Transverse colon (tissue), 4 donors: ENCODE data around the gene SLAMF1. TPM values are rescaled to one million over a fixed set of nuclear protein-coding genes. Genes with fewer than 3 reads are reported as not detected.
"Not testable (repeated sequence)": the region's sequence is repeated elsewhere in the genome, so short reads cannot be mapped to it uniquely, and the experiment has no call there.

Experiments
- DNase-seq: peaks from one replicate; pipeline ENCODE4 v3.0.0-alpha.2; 2019
- H3K27ac ChIP-seq, 4 donors: fragments of 200-600 bp; sonication (generic); 2 replicates each; pipeline ENCODE4 v1.5.1; 2016 to 2018; ENCODE audit warnings: inconsistent platforms in 4 of 4
- H3K27me3 ChIP-seq: fragments of 200-600 bp; sonication (generic); 2 replicates; pipeline ENCODE4 v1.5.1; 2017; ENCODE audit warnings: inconsistent platforms
- H3K36me3 ChIP-seq, 4 donors: fragments of 200-600 bp; sonication (generic); 2 replicates each; pipeline ENCODE4 v1.5.1; 2017 to 2019; ENCODE audit warnings: inconsistent platforms in 4 of 4
- H3K4me1 ChIP-seq, 4 donors: fragments of 200-600 bp; sonication (generic); 2 replicates each; pipeline ENCODE4 v1.5.1; 2017 to 2020; ENCODE audit warnings: inconsistent platforms in 4 of 4
- H3K4me3 ChIP-seq, 4 donors: fragments of 200-600 bp; sonication (generic); 1 replicate in 1 of 4; 2 replicates in 3 of 4; pipeline versions ENCODE4 v1.5.1 to v1.6.1; 2017 to 2019; ENCODE audit warnings: inconsistent platforms in 4 of 4
- H3K9me3 ChIP-seq, 2 donors: fragments of 200-600 bp; sonication (generic); 2 replicates each; pipeline ENCODE4 v1.5.1; 2017 to 2019; ENCODE audit warnings: inconsistent platforms in 2 of 2
- EP300 ChIP-seq: sonication (generic); formaldehyde crosslinking; IDR thresholded peaks from one replicate; pipeline ENCODE4 v1.6.1; 2017; ENCODE audit warnings: antibody characterized with exemption, low read depth
- POLR2A ChIP-seq: fragments of 450-650 bp; IDR thresholded peaks from one replicate; pipeline ENCODE4 v1.6.1; 2016; ENCODE audit warnings: antibody characterized with exemption, mild to moderate bottlenecking, moderate library complexity
- POLR2AphosphoS5 ChIP-seq, 3 donors: sonication (generic); formaldehyde crosslinking; IDR thresholded peaks; one replicate each; pipeline ENCODE4 v1.6.1; 2016; ENCODE audit warnings: antibody characterized with exemption in 3 of 3
- WGBS, 2 donors: methylation state at CpG; one replicate each; pipeline ENCODE4 v1.1.5; 2018; ENCODE audit warnings: low coverage in 1 of 2; 5-methylcytosine and 5-hydroxymethylcytosine counted together
- in situ Hi-C, 4 donors: fragments of 200-750 bp; cut with MboI; loops; one replicate each; pipeline versions ENCODE4 v1.15.0 to v1.15.1; 2017; ENCODE audit warnings: low sequenced_read_pairs in 3 of 4, low pct_ligation_motif_present in 1 of 4, low pct_unique_long_range_greater_than_20kb in 1 of 4
- intact Hi-C: fragments of 100-400 bp; cut with DNase I; formaldehyde crosslinking; loops from one replicate; pipeline ENCODE4 v1.15.1; 2023; ENCODE audit warnings: low total_unique reads
- total RNA-seq, 4 donors: library from RNA; depleted of rRNA; stranded (reverse); fragments of >200 nt; gene quantifications; one replicate each; pipeline ENCODE4 v1.1.0, GENCODE V29; 2016
- TF ChIP-seq, protein P1 (sequence below), 5 experiments: fragments of 200-600 bp in 3 of 5; fragments of 450-650 bp in 2 of 5; sonication (generic) in 3 of 5; IDR thresholded peaks; 1 replicate in 2 of 5; 2 replicates in 3 of 5; pipeline ENCODE4 v1.5.1; 2016 to 2017; ENCODE audit warnings: antibody characterized with exemption in 5 of 5, inconsistent platforms in 3 of 5, mild to moderate bottlenecking in 2 of 5, moderate library complexity in 1 of 5

Gene SLAMF1
- total RNA-seq, 4 donors from 2014 or later = 1.1 to 3.3 (median 3.2) TPM; not detected in 1

GRCh38 chr1:160588468-160588867 is 58.4 kb downstream of the SLAMF1 start:
- TF ChIP-seq, protein P1, sequence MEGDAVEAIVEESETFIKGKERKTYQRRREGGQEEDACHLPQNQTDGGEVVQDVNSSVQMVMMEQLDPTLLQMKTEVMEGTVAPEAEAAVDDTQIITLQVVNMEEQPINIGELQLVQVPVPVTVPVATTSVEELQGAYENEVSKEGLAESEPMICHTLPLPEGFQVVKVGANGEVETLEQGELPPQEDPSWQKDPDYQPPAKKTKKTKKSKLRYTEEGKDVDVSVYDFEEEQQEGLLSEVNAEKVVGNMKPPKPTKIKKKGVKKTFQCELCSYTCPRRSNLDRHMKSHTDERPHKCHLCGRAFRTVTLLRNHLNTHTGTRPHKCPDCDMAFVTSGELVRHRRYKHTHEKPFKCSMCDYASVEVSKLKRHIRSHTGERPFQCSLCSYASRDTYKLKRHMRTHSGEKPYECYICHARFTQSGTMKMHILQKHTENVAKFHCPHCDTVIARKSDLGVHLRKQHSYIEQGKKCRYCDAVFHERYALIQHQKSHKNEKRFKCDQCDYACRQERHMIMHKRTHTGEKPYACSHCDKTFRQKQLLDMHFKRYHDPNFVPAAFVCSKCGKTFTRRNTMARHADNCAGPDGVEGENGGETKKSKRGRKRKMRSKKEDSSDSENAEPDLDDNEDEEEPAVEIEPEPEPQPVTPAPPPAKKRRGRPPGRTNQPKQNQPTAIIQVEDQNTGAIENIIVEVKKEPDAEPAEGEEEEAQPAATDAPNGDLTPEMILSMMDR (IDR thresholded peaks at IDR 0.05) = no peak
- TF ChIP-seq POLR2A (no peak), EP300 (no peak), POLR2AphosphoS5 (IDR thresholded peaks at IDR 0.05) (no peak)
- H3K27me3 ChIP-seq = no peaks in the 10 kb centered on the region

DNA sequence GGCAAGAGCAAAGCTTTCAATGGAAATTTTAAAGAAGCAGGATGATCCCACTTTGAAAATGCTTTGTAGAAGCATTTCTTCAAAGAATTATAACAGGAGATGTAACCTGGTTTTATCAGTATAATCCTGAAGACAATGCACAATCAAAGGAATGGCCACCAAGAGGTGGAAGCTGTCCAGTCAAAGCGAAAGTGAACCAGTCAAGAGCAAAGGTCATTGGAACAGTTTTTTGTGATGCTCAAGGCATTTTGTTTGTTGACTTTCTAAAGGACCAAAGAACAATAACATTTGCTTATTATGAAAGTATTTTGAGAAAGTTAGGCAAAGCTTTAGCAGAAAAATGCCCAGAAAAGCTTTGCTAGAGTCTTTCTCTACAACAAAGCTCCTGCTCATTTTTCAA is 62.1 kb downstream of the SLAMF1 start:
- DNase-seq = no peak
- H3K4me1 ChIP-seq = peaks cover 0 to 11% (median 0%) of the 10 kb centered on the region in 4 donors
- no peaks in the 10 kb centered on the region for H3K27me3 ChIP-seq
- H3K4me3 ChIP-seq = no peak overlapping the region
- no peaks in the 10 kb centered on the region for H3K9me3 ChIP-seq
- in situ Hi-C loops = no loop called here
- H3K36me3 ChIP-seq = no peaks in the 10 kb centered on the region
- TF ChIP-seq POLR2A = no peak
- no peak for TF ChIP-seq EP300
- no peak for TF ChIP-seq POLR2AphosphoS5 (IDR thresholded peaks at IDR 0.05)
- TF ChIP-seq, protein P1 (IDR thresholded peaks at IDR 0.05) = no peak
- intact Hi-C loops = no loop called here
- H3K27ac ChIP-seq = no peak overlapping the region
- WGBS, 2 donors = 45 to 67% methylated on average over 1 of the region's 1 CpG

More at GRCh38 chr1:160588468-160588867, 58.4 kb downstream of the SLAMF1 start:
- in situ Hi-C loops = no loop called here
- no peak for DNase-seq
- H3K27ac ChIP-seq = no peak overlapping the region
- no peak overlapping the region for H3K4me3 ChIP-seq
- H3K9me3 ChIP-seq = no peaks in the 10 kb centered on the region
- WGBS, 2 donors = 75 to 82% methylated on average over 6 of the region's 6 CpGs
- intact Hi-C loops = no loop called here
- H3K36me3 ChIP-seq = no peaks in the 10 kb centered on the region
- no peaks in the 10 kb centered on the region for H3K4me1 ChIP-seq

GRCh38 chr1:160582976-160583375 is 63.9 kb downstream of the SLAMF1 start:
- intact Hi-C loops, H3K4me3 ChIP-seq, DNase-seq, in situ Hi-C loops, H3K27ac ChIP-seq, H3K9me3 ChIP-seq, H3K36me3 ChIP-seq, H3K27me3 ChIP-seq: not testable (repeated sequence)
- 92 to 94% methylated on average over 2 of the region's 2 CpGs for WGBS, 2 donors
- H3K4me1 ChIP-seq = peaks cover 0 to 11% (median 0%) of the 10 kb centered on the region in 4 donors

- H3K9me3 ChIP-seq = no peaks in the 10 kb centered on the region
- intact Hi-C loops = no loop called here
- in situ Hi-C loops = no loop called here
- H3K27ac ChIP-seq = peak overlapping the region; percentile 14 to 58 (median 40)
- no peak overlapping the region for H3K4me3 ChIP-seq
- peaks cover 0 to 11% (median 0%) of the 10 kb centered on the region in 4 donors for H3K4me1 ChIP-seq
- H3K27me3 ChIP-seq = no peaks in the 10 kb centered on the region
- no peak for DNase-seq
- TF ChIP-seq, protein P1 (IDR thresholded peaks at IDR 0.05) = no peak
- no peak for TF ChIP-seq EP300
- no peak for TF ChIP-seq POLR2AphosphoS5 (IDR thresholded peaks at IDR 0.05)
- H3K36me3 ChIP-seq = no peaks in the 10 kb centered on the region
- WGBS, 2 donors = 37 to 44% methylated on average over 2 of the region's 2 CpGs
Measured at GRCh38 chr1:160581961-160582360, 64.9 kb downstream of the SLAMF1 start.

DNA sequence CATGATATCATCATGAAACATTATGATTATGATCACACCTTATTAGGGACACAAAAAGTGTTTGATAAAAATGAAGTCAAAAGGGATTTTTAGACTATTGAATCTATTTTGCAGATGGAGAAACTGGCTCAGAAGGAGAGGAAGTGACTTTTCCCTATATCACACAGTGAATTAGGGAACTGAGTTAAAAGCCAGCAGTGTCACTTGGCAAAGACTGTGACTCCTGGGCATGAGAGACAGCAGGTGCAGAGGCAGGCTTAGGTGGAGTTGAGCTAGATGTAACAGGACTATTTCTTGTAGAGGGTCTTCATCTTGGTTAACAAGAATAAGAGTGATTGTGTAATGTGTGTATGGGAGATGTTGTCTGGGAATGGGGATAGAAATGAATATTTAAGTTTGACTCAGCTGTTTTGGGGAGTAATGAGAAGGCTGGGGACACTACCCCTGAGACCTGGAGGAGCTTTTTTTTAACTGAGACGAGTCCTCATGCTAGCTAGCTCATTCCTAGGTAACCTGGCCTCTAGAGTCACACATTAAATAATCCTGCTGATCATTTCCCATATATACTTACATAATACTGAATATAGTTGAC is 66.5 kb downstream of the SLAMF1 start:
- H3K27ac ChIP-seq = no peak overlapping the region
- no peak for DNase-seq
- TF ChIP-seq EP300 (no peak), POLR2AphosphoS5 (IDR thresholded peaks at IDR 0.05) (no peak), POLR2A (no peak)
- TF ChIP-seq, protein P1 (IDR thresholded peaks at IDR 0.05) = no peak
- no peaks in the 10 kb centered on the region for H3K36me3 ChIP-seq
- in situ Hi-C loops (no loop called here), intact Hi-C loops (no loop called here)
- H3K4me1 ChIP-seq = peaks cover 0 to 11% (median 0%) of the 10 kb centered on the region in 4 donors
- H3K4me3 ChIP-seq = no peak overlapping the region
- H3K9me3 ChIP-seq = no peaks in the 10 kb centered on the region
- WGBS, 2 donors = 59 to 60% methylated on average over 1 of the region's 1 CpG
- no peaks in the 10 kb centered on the region for H3K27me3 ChIP-seq
